Measurements from ENCODE around the gene RAB28. TPM values are rescaled to one million over a fixed set of nuclear protein-coding genes. Genes with fewer than 3 reads are reported as not detected.

Gene RAB28
- total and polyA plus RNA-seq, 7 donors = 12.7 to 32.1 (median 24.1) TPM

- H3K4me1 ChIP-seq = no peaks in the 10 kb centered on the region
- DNase-seq = no peak
- H3K9me3 ChIP-seq = peaks cover 0 to 5% (median 0%) of the 10 kb centered on the region in 4 donors
- 78% methylated on average over 4 of the region's 4 CpGs for WGBS, 2 donors
- peaks cover 0 to 4% (median 0%) of the 10 kb centered on the region in 4 donors for H3K36me3 ChIP-seq
- no peak overlapping the region for H3K4me3 ChIP-seq
- no peaks in the 10 kb centered on the region for H3K27me3 ChIP-seq
- TF ChIP-seq EP300 (IDR thresholded peaks at IDR 0.05) (no peak), POLR2A (IDR thresholded peaks at IDR 0.05) (no peak), POLR2AphosphoS5 (IDR thresholded peaks at IDR 0.05) (no peak)
- TF ChIP-seq, protein P1, sequence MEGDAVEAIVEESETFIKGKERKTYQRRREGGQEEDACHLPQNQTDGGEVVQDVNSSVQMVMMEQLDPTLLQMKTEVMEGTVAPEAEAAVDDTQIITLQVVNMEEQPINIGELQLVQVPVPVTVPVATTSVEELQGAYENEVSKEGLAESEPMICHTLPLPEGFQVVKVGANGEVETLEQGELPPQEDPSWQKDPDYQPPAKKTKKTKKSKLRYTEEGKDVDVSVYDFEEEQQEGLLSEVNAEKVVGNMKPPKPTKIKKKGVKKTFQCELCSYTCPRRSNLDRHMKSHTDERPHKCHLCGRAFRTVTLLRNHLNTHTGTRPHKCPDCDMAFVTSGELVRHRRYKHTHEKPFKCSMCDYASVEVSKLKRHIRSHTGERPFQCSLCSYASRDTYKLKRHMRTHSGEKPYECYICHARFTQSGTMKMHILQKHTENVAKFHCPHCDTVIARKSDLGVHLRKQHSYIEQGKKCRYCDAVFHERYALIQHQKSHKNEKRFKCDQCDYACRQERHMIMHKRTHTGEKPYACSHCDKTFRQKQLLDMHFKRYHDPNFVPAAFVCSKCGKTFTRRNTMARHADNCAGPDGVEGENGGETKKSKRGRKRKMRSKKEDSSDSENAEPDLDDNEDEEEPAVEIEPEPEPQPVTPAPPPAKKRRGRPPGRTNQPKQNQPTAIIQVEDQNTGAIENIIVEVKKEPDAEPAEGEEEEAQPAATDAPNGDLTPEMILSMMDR (IDR thresholded peaks at IDR 0.05) = no peak
- intact Hi-C loops (cut with DNase I) = no loop called here
- no peak overlapping the region for H3K27ac ChIP-seq
Observed at GRCh38 chr4:13347517-13348125, 136.5 kb downstream of the RAB28 start.

DNA sequence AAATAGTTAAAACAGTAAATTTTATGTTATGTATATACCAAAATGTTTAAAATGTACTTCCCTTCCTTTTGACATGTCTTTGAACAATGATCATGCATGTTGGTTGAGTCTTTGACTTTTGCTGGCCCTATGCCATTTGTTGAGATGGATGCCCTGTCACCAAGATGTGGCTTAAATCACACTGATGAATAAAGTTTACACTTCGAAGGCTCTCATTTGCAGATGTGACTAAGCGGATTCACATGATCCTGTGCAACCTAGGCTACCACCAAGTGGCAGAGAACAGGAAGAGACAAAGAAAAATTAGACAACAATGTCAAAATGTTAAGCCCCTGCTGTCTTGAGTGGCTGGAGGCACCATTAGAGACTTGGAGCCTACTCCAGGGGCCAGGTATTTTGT is 139.9 kb downstream of the RAB28 start:
- no peak for DNase-seq
- H3K36me3 ChIP-seq = no peaks in the 10 kb centered on the region
- TF ChIP-seq EP300 (IDR thresholded peaks at IDR 0.05) (no peak), POLR2AphosphoS5 (IDR thresholded peaks at IDR 0.05) (no peak), POLR2A (IDR thresholded peaks at IDR 0.05) (no peak)
- TF ChIP-seq, protein P1 (IDR thresholded peaks at IDR 0.05) = no peak
- H3K4me1 ChIP-seq = no peaks in the 10 kb centered on the region
- no peak overlapping the region for H3K4me3 ChIP-seq
- H3K9me3 ChIP-seq = no peaks in the 10 kb centered on the region
- intact Hi-C loops (cut with DNase I) = no loop called here
- no peaks in the 10 kb centered on the region for H3K27me3 ChIP-seq
- H3K27ac ChIP-seq = no peak overlapping the region
- WGBS, 2 donors = 87 to 93% methylated on average over 2 of the region's 2 CpGs

GRCh38 chr4:13340672-13341071 is 143.5 kb downstream of the RAB28 start:
- H3K36me3 ChIP-seq = peaks cover 0 to 3% (median 0%) of the 10 kb centered on the region in 4 donors
- TF ChIP-seq EP300 (IDR thresholded peaks at IDR 0.05) = no peak
- TF ChIP-seq POLR2AphosphoS5 (IDR thresholded peaks at IDR 0.05) = no peak
- no peak for TF ChIP-seq POLR2A (IDR thresholded peaks at IDR 0.05)
- TF ChIP-seq, protein P1 (IDR thresholded peaks at IDR 0.05) = no peak
- DNase-seq = no peak
- H3K27me3 ChIP-seq = no peaks in the 10 kb centered on the region
- intact Hi-C loops (cut with DNase I) = no loop called here
- no peak overlapping the region for H3K27ac ChIP-seq
- H3K4me3 ChIP-seq = no peak overlapping the region
- H3K9me3 ChIP-seq = no peaks in the 10 kb centered on the region
- no peaks in the 10 kb centered on the region for H3K4me1 ChIP-seq

DNA sequence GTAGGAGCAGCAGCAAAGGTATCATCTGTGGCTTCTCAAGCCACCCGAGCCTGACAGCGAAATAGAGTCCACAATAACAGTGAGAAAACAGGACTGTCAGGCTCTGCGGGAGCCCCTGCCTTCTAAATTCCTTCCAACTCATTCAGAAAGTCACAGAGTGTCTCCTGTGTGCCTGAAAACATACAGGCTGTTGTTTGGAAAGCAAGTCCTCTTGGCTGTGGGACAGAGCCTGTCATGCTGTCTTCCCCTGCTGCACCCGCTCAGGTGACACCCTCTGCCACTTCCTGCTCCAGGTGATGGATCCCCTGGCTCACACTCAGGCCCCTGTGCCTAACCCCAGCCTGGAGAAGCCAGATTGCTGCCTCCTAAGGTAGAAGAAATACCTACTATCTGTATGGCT is 152.3 kb downstream of the RAB28 start:
- no peak for TF ChIP-seq POLR2A (IDR thresholded peaks at IDR 0.05)
- Histone ChIP-seq H3K9me3 (no peaks in the 10 kb centered on the region), H3K27ac (no peak overlapping the region), H3K27me3 (no peaks in the 10 kb centered on the region), H3K36me3 (no peaks in the 10 kb centered on the region), H3K4me1 (peaks cover 0 to 14% (median 5%) of the 10 kb centered on the region in 4 donors), H3K4me3 (no peak overlapping the region)
- 88 to 92% methylated on average over 4 of the region's 4 CpGs for WGBS, 2 donors
- no peak for DNase-seq
- intact Hi-C loops (cut with DNase I) = no loop called here

DNA sequence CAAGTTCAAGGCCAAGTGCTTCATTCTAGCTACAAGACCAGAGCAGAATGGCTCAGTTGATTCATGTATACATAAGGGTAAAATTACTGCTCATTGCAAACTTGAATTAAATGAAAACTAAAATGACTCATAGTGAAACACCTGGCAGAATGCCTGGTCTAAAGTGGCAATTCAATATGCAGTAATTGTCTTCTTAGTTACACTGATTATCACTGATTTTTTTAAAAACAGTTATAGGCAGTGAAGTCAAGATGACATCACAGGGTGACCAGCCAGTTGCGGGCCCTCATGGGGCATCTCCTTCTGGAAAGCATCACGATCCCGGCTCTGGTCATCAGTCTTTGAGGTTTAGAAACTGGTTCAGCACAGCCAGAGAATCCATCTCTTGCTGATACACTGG is 154.2 kb downstream of the RAB28 start:
- TF ChIP-seq EP300 (IDR thresholded peaks at IDR 0.05) = no peak
- TF ChIP-seq, protein P1 (IDR thresholded peaks at IDR 0.05) = no peak
- TF ChIP-seq POLR2A (IDR thresholded peaks at IDR 0.05) = no peak
- intact Hi-C loops (cut with DNase I) = no loop called here
- Histone ChIP-seq H3K4me3 (no peak overlapping the region), H3K36me3 (no peaks in the 10 kb centered on the region), H3K9me3 (no peaks in the 10 kb centered on the region), H3K27ac (no peak overlapping the region), H3K4me1 (peaks cover 0 to 14% (median 5%) of the 10 kb centered on the region in 4 donors), H3K27me3 (no peaks in the 10 kb centered on the region)
- WGBS, 2 donors = 95% methylated on average over 3 of the region's 3 CpGs
- DNase-seq = no peak
